ENCODE results near the gene MYCL. TPM values are rescaled to one million over a fixed set of nuclear protein-coding genes. Genes with fewer than 3 reads are reported as not detected.

The MYCL gene
- total RNA-seq, 4 donors from 2014 or later, result 0.13 to 0.92 (median 0.66) TPM

DNA sequence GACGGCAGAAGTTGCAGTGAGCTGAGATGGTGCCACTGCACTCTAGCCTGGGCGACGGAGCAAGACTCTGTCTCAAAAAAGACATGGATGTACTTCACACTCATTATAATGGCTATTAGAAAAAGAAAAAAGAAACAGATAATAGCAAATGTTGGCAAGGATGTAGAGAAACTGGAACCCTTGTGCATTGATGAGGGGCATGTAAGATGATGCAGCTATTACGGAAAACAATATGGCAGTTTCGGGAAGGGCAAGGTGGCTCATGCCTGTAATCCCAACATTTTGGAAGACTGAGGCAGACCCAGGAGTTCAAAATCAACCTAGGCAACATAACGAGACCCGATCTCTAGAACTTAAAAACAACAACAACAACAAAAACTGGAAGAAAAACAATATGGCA is 40.7 kb downstream of the MYCL start:
- Histone ChIP-seq H3K36me3 (peaks cover 0 to 12% (median 4%) of the 10 kb centered on the region in 4 donors), H3K4me3 (no peak overlapping the region), H3K9me3 (no peaks in the 10 kb centered on the region), H3K27ac (replicated peaks in 1 of 4) (no peak overlapping the region), H3K4me1 (no peaks in the 10 kb centered on the region), H3K27me3 (no peaks in the 10 kb centered on the region)
- TF ChIP-seq CTCF (IDR thresholded peaks at IDR 0.05) (no peak), POLR2AphosphoS5 (IDR thresholded peaks at IDR 0.05) (no peak), POLR2A (IDR thresholded peaks at IDR 0.05; ENCODE audit: low read depth) (no peak), EP300 (IDR thresholded peaks at IDR 0.05) (no peak)
- WGBS, result 100% methylated on average over 7 of the region's 7 CpGs
- intact Hi-C loops (cut with DNase I), result no loop called here
- no peak for DNase-seq (ENCODE audit: extremely low spot score)

DNA sequence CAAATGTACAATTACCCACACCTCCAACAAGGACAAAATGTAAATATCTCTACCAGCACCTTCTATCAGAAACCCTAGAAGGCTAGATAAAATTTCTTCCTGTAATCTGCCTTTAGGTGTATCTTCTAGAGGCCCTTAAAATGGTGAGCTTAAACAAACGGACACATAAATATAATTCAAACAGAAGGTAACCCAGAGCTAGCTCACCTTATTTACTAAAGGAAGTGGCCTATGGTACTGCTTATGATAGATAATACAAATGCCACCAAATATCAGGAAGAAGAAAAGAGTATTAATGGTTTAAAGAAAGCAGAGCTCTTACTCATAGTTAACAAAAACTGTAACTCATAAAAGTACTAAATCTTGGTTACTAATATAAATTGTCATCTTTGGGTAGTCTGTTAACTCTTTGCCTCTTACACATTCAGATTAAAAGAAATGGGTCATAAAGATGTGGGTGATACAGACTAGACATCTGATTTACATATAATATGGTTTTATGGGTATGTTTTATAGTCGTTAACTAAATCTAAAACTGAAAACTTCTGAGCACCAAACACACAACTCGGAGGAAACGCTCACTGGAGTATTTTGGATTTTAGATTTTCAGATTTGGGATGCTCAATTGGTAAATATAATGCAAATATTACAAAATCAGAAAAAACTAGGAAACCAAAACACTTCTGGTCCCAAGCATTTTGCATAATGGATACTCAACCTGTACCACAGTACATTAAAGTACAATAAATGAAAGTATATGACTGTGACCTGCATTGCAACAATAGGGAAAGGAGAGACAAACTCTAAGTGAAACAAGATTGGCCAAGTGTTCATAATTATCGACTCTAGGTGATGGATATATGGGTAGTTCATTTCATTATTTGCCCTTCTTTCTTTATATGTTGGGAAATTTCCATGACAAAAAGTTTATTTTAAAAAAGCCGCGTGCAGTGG is 41.6 kb downstream of the MYCL start:
- DNase-seq (ENCODE audit: extremely low spot score), result no peak
- H3K4me1 ChIP-seq, result no peaks in the 10 kb centered on the region
- 91% methylated on average over 7 of the region's 7 CpGs for WGBS
- no peaks in the 10 kb centered on the region for H3K27me3 ChIP-seq
- no peaks in the 10 kb centered on the region for H3K9me3 ChIP-seq
- intact Hi-C loops (cut with DNase I), result no loop called here
- TF ChIP-seq CTCF (IDR thresholded peaks at IDR 0.05) (no peak), EP300 (IDR thresholded peaks at IDR 0.05) (no peak), POLR2AphosphoS5 (IDR thresholded peaks at IDR 0.05) (no peak), POLR2A (IDR thresholded peaks at IDR 0.05; ENCODE audit: low read depth) (no peak)
- peaks cover 0 to 20% (median 9%) of the 10 kb centered on the region in 4 donors for H3K36me3 ChIP-seq
- H3K27ac ChIP-seq (replicated peaks in 1 of 4), result no peak overlapping the region
- no peak overlapping the region for H3K4me3 ChIP-seq

DNA sequence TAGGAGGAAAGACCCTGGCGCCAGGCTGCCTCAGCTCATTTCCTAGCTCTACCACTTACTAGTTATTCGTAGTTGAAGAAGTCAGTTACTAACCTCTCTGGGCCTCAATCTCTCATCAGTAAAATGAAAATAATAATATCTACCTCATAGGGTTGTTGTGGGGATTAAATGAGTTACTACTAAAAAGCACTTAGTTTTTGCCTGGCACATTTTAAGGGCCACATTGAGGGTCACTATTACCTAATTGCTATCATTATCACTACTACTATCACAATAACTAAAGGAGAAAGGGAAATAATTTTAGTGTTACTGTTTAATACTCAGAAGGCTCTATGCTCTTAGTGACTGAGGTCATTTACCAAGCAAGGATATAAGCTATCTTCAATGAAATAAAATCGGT is 43.4 kb downstream of the MYCL start:
- Histone ChIP-seq H3K4me3 (no peak overlapping the region), H3K36me3 (peaks cover 0 to 38% (median 18%) of the 10 kb centered on the region in 4 donors), H3K4me1 (no peaks in the 10 kb centered on the region), H3K27ac (replicated peaks in 1 of 4) (no peak overlapping the region), H3K27me3 (no peaks in the 10 kb centered on the region), H3K9me3 (no peaks in the 10 kb centered on the region)
- no peak for DNase-seq (ENCODE audit: extremely low spot score)
- no peak for TF ChIP-seq POLR2A (IDR thresholded peaks at IDR 0.05; ENCODE audit: low read depth)
- TF ChIP-seq POLR2AphosphoS5 (IDR thresholded peaks at IDR 0.05), result no peak
- no peak for TF ChIP-seq CTCF (IDR thresholded peaks at IDR 0.05)
- no peak for TF ChIP-seq EP300 (IDR thresholded peaks at IDR 0.05)
- WGBS, result 82% methylated on average over 3 of the region's 3 CpGs
- intact Hi-C loops (cut with DNase I), result no loop called here

- TF ChIP-seq POLR2AphosphoS5 (IDR thresholded peaks at IDR 0.05) (no peak), POLR2A (IDR thresholded peaks at IDR 0.05; ENCODE audit: low read depth) (no peak), CTCF (IDR thresholded peaks at IDR 0.05) (no peak), EP300 (IDR thresholded peaks at IDR 0.05) (no peak)
- DNase-seq (ENCODE audit: extremely low spot score), result no peak
- no peaks in the 10 kb centered on the region for H3K27me3 ChIP-seq
- H3K4me1 ChIP-seq, result peaks cover 0 to 8% (median 7%) of the 10 kb centered on the region in 4 donors
- intact Hi-C loops (cut with DNase I), result no loop called here
- H3K27ac ChIP-seq (replicated peaks in 1 of 4), result no peak overlapping the region
- H3K4me3 ChIP-seq, result no peak overlapping the region
- no peaks in the 10 kb centered on the region for H3K9me3 ChIP-seq
- 94% methylated on average over 3 of the region's 3 CpGs for WGBS
- peaks cover 0 to 40% (median 18%) of the 10 kb centered on the region in 4 donors for H3K36me3 ChIP-seq
Observed at GRCh38 chr1:39857126-39857878, 44.4 kb downstream of the MYCL start.

Measured in esophagus muscularis mucosa (tissue), 4 donors.